HuH-7 (cell line): ENCODE measurements around the gene MLKL.

ENCODE experiments used
- DNase-seq: peaks from one replicate; pipeline ENCODE4 v3.0.0; 2011; ENCODE audit warnings: low spot score

MLKL gene

GRCh38 chr16:74650966-74651567 is 49.6 kb downstream of the MLKL start:
- DNase-seq, result no peak

- no peak for DNase-seq
Observed at GRCh38 chr16:74649839-74650504, 50.7 kb downstream of the MLKL start.

- no peak for DNase-seq
Observed at GRCh38 chr16:74641969-74642368, 58.7 kb downstream of the MLKL start.

GRCh38 chr16:74637742-74638453 is 62.8 kb downstream of the MLKL start:
- DNase-seq, result no peak

- peak; percentile 25 for DNase-seq
Observed at GRCh38 chr16:74635303-74635702, 65.4 kb downstream of the MLKL start.

- DNase-seq, result no peak
Observed at GRCh38 chr16:74633686-74634085, 67.0 kb downstream of the MLKL start.

- no peak for DNase-seq
Observed at GRCh38 chr16:74627506-74628220, 73.0 kb downstream of the MLKL start.

- no peak for DNase-seq
Observed at GRCh38 chr16:74626741-74627416, 73.8 kb downstream of the MLKL start.

- no peak for DNase-seq
Observed at GRCh38 chr16:74625500-74626350, 74.9 kb downstream of the MLKL start.

- no peak for DNase-seq
Observed at GRCh38 chr16:74623839-74624235, 76.8 kb downstream of the MLKL start.

- peak; percentile 30 for DNase-seq
Observed at GRCh38 chr16:74623214-74623838, 77.3 kb downstream of the MLKL start.

GRCh38 chr16:74622005-74622404 is 78.7 kb downstream of the MLKL start:
- no peak for DNase-seq
